Mammary epithelial cell (primary cell): ENCODE measurements around the gene SYT7.

Experiments
- CTCF ChIP-seq, 2 donors: IDR thresholded peaks in 1 of 2; conservative IDR thresholded peaks in 1 of 2; 2 replicates each; pipeline ENCODE4 v1.5.1; 2011 to 2012; ENCODE audit warnings: inconsistent platforms in 2 of 2, low read length in 2 of 2, mild to moderate bottlenecking in 2 of 2, control low read depth in 1 of 2, low read depth in 1 of 2; ENCODE audit not compliant: insufficient read depth in 1 of 2; ENCODE audit errors: extremely low read depth in 1 of 2
- EZH2 ChIP-seq: IDR thresholded peaks from 2 replicates; pipeline ENCODE4 v1.6.1; 2012; ENCODE audit warnings: low read length, inconsistent platforms, borderline replicate concordance

GRCh38 chr11:61499816-61500491 lies 80.9 kb downstream of the SYT7 start:
- TF ChIP-seq CTCF (conservative IDR thresholded peaks at IDR 0.05 in 1 of 2, IDR thresholded peaks at IDR 0.05 in 1 of 2; ENCODE audit: extremely low read depth in 1 of 2, insufficient read depth in 1 of 2, low read depth in 1 of 2, low read length in 2 of 2), result no peak
- TF ChIP-seq EZH2, result no peak
